GM21737 (cell line): ENCODE data around the gene MTX1.
A peak's percentile ranks its signal among the peaks of the same experiment; 100 is the strongest.
"Not testable (repeated sequence)": the region's sequence is repeated elsewhere in the genome, so short reads cannot be mapped to it uniquely, and the experiment has no call there.

Experiments
- ATAC-seq: cut with Tn5 transposase; IDR thresholded peaks from one replicate; pipeline ENCODE4 v1.9.1; 2021; ENCODE audit warnings: mild to moderate bottlenecking, moderate library complexity; ENCODE audit not compliant: unreplicated experiment

Gene MTX1, protein sequence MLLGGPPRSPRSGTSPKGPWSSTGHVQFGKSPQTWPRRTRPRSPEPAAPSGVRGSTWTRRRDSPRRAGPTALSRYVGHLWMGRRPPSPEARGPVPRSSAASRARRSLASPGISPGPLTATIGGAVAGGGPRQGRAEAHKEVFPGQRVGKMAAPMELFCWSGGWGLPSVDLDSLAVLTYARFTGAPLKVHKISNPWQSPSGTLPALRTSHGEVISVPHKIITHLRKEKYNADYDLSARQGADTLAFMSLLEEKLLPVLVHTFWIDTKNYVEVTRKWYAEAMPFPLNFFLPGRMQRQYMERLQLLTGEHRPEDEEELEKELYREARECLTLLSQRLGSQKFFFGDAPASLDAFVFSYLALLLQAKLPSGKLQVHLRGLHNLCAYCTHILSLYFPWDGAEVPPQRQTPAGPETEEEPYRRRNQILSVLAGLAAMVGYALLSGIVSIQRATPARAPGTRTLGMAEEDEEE

GRCh38 chr1:155208541-155209311, at the start of gene MTX1:
Gene MTX1, plus strand, starts transcription at chr1:155208695. Its CDS starts 110 bp downstream, at chr1:155208805.
- peak; percentile 63 for ATAC-seq

- ATAC-seq: no peak
These were observed 49.5 kb upstream of the MTX1 start for GRCh38 chr1:155158991-155159390.

DNA sequence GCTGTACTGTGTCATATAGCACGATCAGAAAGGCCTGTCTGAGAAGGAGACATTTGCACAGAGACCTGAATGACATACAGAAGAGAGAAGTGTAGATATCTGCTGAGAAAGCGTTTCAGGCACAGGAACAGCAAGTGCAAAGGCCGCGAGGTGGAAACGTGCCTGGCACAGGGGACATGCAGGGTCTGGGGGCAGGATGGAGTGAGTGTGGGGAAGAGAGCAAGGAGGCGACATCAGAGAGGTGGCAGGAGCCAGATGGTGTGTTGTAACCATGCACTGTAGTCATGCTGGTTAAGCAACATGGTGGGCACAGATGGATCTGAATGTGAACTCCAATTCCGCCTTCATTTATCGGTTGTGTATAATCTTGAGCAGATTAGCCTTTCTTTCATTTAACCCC, 48.4 kb upstream of the MTX1 start:
- ATAC-seq: no peak

DNA sequence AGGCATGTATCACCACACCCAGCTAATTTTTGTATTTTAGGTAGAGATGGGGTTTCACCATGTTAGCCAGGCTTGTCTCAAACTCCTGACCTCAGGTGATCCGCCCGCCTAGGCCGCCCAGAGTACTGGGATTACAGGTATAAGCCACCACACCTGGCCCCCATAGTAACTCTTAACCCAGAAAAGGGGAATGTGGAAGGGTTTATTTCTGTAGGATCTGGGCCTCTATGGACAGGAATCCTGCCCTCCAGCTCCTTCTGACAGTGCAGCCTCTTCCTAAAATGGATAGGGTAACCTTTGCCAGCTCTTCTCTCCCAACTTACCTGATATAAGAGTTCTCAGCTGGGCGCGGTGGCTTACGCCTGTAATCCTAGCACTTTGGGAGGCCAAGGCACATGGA, 45.9 kb upstream of the MTX1 start:
- not testable (repeated sequence) for ATAC-seq

- ATAC-seq: not testable (repeated sequence)
These were observed 44.7 kb upstream of the MTX1 start for GRCh38 chr1:155163785-155164184.

DNA sequence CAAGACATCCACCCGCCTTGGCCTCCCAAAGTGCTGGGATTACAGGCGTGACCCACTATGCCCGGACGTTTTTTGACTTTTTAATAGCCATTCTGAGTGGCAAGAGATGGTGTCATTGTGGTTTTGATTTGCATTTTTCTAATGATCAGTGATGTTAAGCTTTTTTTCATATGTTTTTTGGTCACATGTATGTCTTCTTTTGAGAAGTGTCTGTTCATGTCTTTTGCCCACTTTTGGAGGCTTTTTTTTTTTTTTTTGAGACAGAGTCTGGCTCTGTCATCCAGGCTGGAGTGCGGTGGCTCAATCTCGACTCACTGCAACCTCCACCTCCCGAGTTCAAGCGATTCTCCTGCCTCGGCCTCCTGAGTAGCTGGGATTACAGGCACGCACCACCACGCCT, 43.9 kb upstream of the MTX1 start:
- ATAC-seq: not testable (repeated sequence)

- no peak for ATAC-seq
These were observed 42.4 kb upstream of the MTX1 start for GRCh38 chr1:155166051-155166470.

- ATAC-seq: no peak
These were observed 41.9 kb upstream of the MTX1 start for GRCh38 chr1:155166471-155167165.

DNA sequence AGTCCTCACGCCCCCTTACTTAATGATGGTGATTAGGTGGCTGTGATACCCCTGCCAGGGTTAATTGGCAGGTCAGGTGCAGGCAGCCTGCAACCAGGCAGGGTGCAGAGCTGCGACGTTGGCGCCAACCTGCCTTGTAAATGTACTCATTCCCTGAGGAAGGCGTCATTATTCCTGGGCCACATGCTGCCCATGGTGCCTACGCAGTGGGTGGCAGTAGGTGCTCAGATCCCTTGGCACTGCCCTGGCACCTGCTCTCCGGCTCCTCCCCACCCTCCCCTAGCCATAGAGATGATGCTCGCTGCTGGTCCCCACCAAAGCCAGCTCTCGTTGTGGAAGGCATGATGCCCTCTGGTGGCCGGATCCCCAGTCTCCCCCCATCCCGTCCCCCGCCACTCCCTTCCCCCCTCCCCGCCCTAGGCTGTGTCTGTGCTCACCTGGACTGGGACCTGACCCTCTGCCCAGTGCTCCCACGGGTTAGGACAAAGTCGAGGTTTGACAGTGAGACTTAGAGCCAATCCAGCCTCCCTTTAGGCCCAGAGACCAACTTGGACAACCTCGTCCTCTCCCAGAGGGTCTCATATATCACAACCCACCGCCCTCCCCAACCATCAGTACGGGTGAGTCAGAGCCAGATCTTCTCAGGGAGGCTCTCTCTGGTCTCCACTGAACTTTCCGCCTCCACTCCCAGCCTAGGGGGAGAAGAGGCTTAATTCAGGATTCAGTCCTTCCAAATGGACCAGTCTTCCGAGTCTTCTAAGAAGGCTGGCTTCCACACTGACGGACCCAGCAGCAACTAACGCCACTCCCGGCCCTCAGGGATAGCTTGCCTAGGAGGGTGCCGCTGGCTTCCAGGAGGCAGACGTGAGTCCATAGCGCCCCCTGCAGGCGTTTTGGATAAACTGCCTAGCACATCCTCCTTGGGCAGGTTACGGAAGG, 41.1 kb upstream of the MTX1 start:
- ATAC-seq: peak; percentile 42

GRCh38 chr1:155168105-155168445, 40.4 kb upstream of the MTX1 start:
- not testable (repeated sequence) for ATAC-seq

- no peak for ATAC-seq
These were observed 39.9 kb upstream of the MTX1 start for GRCh38 chr1:155168456-155169210.

DNA sequence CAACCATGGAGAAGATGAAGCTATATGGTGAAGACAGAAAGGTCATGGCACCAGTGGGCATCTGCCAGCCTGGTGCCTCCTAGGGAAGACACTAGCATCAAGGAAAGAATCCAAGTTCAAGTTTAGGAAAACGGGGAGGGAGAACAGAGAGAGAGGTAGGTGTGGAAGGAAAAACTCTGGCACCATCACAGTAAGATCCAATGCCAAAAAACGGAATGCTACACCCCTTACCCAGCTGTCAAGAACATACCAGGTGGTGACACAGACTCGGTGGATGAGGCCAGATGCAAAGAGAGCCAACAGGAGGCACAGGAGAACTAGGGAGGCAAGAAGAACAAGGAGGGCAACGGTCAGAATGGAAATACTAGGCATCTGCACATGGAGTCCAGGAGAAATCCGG, 39.0 kb upstream of the MTX1 start:
- ATAC-seq: no peak

DNA sequence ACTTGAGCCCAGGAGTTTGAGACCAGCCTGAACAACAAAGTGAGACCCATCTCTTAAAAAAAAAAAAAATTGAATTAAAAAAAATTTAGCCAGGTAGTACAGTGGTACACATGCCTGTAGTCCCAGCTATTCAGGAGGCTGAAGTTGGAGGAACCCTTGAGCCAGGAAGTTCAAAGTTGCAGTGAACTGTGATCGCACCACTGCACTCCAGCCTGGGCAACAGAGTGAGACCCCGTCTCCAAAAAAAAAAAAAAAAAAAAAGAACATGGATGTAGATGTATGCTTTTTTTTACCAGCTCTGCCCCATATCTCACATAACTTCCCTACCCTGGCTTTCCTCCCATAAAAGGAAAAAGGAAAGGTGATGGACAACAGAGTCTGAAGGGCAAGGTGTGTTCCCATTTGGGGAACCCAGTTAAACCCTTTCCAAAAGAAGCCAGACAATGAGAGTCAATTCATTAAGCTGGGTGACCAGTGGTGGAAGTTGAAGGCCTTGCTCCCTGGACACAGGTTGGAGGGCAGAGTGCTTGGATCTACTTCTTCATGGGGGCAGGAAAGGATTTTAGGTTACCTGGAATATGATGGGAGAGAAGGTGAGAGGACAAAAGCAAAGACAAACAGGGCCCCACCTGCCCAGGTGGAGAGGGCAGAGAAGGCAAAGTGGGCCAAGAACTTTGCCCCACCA, 38.3 kb upstream of the MTX1 start:
- ATAC-seq: no peak

- ATAC-seq: no peak
These were observed 37.7 kb upstream of the MTX1 start for GRCh38 chr1:155170806-155171205.

DNA sequence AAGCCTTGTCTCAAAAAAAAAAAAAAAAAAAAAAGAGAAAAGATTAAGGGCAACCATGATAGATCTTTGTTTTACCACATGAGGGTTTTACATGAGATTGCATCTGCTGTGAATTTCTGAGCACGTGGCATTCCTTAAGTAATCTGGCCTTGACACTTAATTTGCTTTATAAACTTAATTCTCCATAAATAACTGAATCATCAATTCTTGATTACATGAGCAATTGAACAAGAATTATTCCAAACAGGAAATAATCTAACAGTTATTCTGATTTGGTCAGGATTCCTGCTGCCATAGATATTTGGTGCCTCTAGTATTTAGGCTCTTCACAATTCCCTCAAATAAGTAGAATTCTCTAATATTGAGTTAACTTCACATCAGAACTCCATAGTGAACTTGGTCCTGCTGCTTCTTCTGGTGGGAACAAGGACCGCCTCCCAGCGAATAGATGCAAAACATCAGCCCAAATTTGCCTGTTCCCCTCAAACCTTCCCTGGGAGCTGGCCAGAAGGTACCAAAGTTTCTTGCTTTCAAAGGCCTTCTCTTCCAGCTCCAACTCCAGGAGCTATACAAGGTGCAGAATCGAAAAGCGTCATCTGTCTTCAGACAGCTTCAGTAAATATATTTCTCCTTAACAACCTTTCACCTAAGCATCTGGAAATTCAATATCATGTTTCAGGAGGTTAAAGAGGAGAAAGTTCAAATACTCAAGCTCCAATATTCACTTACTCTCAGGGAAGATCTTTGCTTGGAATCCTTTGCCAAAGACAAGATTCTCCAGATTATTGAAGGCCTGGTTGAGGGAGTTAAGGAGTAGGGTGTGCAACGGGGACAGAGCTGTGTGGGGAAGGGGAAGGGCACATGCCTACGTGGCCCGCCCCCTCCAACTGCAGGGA, 36.4 kb upstream of the MTX1 start:
- ATAC-seq: no peak

DNA sequence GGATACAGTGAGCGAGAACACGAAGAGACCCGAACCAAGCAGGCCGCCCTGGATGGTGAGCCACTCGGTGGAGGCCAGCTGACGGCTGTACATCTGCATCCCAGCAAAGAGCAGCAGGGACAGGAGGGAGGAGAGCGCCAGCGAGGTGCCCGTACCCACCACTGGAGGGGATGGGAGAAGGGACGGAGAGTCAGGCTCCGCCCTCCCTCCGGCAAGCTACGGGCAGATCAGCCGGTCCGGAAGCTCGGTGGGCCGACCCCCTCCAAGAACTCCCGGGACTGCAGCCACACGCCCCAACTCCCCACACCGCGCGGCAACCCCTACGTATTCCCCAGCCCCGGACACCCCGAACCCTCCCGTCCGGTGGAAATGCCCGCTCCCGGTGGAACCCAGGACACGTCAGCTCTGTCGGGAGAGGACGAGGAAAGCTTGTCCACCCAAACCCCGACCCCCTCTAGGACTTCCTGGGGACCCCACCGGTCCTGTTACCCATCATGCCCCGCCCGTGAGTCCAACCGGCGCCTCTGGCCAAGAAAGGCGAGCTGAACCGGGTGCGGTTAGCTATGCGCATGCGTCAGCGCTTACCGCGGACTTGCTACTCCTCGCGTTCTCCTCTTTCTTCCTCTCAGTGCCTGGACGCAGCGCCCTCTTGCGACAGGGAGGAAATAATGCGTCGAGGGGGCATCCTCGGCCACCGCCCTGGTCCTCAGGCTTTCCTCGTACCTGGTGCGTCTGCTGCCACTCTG, 35.6 kb upstream of the MTX1 start, which contains the start of gene KRTCAP2:
KRTCAP2 (minus strand) TSS at position 573 of the 746 bp plus-strand sequence; CDS start at position 493, 80 bp downstream.
- ATAC-seq: peak; percentile 52
